ENCODE measurements around the gene VPS13D.

The VPS13D gene

GRCh38 chr1:12407050-12407961 is 177.5 kb downstream of the VPS13D start:
- DNase-seq: peak; percentile 42

- no peak for DNase-seq
These were observed 178.2 kb downstream of the VPS13D start for GRCh38 chr1:12407962-12408454.

DNA sequence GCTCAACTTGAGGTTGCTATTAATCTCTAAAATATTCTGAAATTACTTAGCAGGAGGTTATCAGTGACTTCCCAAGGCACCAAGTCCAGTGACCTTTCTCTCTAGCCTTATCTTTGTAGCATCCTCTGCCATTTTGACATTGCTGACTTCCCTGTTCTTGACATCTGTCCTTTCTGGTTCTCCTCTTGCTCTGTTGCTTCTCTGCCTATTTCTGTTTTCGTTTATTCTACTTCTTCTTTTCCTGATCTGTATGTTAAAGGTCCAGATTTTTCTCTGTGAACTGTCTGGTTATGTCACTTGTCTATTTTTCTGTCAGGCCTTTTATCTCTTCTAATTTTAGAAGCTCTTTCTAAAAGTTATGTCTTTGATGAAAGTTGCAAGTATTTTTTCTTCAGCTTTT is 178.8 kb downstream of the VPS13D start:
- DNase-seq: no peak

GRCh38 chr1:12409681-12410080 is 179.9 kb downstream of the VPS13D start:
- no peak for DNase-seq

DNA sequence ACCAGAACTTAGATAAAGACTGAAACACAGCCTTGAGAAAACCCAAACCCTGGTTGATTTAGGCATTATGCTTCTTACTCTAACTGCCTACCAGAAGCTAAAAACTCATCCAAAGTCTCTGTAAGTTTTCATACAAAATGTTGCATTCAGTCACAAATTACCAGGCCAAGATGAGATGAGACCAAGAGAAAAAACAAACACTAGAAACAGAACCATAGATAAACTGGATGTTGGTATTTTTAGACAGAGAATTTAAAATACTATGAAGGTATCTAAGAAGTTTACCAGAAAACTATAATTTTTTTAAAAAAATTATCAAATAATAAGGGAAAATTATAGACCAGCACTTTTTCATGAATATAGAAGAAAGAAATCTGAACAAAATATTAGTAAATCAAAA is 180.5 kb downstream of the VPS13D start:
- DNase-seq: no peak

- no peak for DNase-seq
These were observed 181.3 kb downstream of the VPS13D start for GRCh38 chr1:12411098-12411497.

DNA sequence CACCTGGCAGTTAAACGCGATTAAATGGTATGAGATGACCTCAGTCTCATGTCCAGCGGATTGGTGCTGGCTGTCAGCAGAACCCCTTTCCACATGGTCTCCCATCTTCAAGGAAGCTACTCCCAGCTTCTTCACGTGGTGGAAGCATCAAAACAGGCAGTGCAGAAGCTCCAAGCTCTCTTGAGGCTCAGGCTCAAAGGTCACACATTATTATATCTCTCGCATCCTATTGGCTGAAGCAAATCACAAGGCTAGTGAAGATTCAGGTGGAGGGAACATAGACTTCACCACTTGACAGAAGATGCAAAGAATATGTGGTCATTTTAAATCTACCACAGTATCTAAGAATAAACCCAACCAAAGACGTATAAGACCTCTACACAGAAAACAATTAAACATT is 181.9 kb downstream of the VPS13D start:
- DNase-seq: no peak

- no peak for DNase-seq
These were observed 182.6 kb downstream of the VPS13D start for GRCh38 chr1:12412439-12412838.

- DNase-seq: peak; percentile 18
These were observed 184.0 kb downstream of the VPS13D start for GRCh38 chr1:12413664-12414410.

- DNase-seq: no peak
These were observed 184.7 kb downstream of the VPS13D start for GRCh38 chr1:12414444-12415018.

GRCh38 chr1:12415038-12415466 is 185.2 kb downstream of the VPS13D start:
- no peak for DNase-seq

- no peak for DNase-seq
These were observed 186.3 kb downstream of the VPS13D start for GRCh38 chr1:12416101-12416500.

DNA sequence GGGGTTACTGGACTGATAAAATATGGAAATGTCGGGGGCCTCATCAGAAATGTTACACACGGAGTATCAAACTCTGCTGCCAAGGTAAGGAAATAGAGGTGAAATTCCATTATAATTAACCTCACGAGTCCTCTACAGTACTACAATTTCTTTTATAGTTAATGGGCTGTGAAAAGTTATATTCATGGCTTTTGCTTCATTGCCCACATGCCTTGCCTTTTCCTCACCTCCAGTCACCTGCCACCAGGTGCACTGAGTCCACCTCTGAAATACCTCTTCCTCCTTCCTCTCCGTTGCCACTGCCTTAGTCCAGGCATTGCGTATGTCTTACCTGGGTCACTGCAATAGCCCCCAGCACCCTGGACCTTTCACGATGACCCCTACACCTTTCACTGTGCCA is 186.9 kb downstream of the VPS13D start:
- DNase-seq: no peak

- peak; percentile 23 for DNase-seq
These were observed 187.6 kb downstream of the VPS13D start for GRCh38 chr1:12417389-12417788.

DNA sequence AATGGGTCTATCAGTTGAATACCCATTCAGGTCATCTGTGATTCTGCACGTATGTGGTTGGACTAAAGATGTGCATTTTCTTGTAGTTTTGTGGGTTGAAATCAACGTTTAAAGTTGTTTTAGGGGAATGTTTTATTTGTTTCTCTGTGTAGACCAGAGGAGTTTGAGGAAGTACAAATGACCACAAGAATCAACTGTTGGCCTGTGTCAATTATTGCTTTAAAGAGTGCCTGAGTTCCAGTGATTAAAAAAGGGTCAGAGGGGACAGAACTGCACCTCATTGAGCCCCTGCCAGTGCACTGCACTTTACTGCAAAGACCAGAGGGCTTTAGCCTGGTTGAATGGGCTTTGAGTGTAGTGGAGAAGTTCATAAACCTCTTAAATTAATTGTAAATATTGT is 190.3 kb downstream of the VPS13D start:
- no peak for DNase-seq

GRCh38 chr1:12422488-12422887 is 192.7 kb downstream of the VPS13D start:
- DNase-seq: peak; percentile 6

DNA sequence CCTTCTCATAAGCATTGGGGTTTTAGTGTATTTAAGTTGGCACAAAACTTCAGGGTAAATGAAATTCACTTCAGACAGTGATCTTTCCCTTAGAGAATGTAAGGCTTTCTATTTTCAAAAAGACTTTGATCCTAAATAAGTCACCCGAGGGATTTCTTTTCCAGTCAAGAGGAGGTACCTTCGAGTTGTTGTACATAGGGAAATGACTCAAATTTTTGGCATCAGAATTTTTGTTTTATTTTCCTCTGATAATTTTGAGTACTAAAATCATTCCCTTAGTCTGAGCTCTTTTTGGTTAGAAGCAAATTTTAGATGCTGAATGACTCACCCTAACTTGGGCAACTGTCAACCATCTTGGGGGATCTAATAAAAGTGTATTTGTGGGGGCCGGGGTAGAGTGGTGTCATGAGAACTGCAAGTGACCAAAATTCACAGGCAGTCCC is 194.3 kb downstream of the VPS13D start:
- no peak for DNase-seq

DNA sequence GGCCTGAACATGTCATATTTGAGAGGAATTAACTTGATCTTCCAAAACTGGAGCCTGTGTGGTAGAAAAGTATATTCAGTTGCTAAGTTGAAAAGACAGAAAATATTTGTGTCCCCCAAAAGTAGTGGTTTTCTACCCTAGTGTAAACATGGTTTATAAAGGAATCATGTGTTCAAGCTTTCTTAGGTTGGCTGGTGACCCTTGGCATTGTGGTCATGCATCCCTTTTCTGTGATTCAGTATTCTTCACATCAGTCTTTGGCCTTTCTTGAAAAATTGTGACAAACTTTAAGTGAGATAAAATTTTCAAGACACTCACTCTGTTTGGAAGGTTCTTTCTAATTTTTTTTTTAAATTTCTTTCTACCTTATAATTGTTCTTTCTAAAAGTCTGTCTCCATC is 195.0 kb downstream of the VPS13D start:
- DNase-seq: no peak

- no peak for DNase-seq
These were observed 196.2 kb downstream of the VPS13D start for GRCh38 chr1:12426030-12426429.

GRCh38 chr1:12428334-12428733 is 198.5 kb downstream of the VPS13D start:
- DNase-seq: no peak

GRCh38 chr1:12430525-12430924 is 200.7 kb downstream of the VPS13D start:
- DNase-seq: no peak

DNA sequence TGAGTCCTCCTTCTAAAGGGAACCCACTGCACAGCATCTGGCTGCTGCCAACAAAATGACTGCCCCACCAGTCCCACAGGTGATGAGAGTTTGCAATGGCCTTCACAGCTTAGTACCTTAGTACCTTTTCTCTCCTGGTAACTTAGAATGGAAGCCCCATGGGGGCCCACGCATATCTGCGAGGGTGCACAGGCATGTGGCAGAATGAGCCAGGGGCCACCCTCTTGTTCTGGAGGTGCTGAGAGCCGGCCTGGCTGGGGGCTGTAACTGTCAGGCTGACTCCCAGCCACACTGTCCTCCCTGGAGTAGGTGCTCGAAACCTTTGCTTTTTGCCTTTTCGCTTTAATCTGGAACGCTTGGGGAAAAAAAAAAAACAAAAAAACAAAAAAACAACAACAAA is 203.1 kb downstream of the VPS13D start:
- no peak for DNase-seq

DNA sequence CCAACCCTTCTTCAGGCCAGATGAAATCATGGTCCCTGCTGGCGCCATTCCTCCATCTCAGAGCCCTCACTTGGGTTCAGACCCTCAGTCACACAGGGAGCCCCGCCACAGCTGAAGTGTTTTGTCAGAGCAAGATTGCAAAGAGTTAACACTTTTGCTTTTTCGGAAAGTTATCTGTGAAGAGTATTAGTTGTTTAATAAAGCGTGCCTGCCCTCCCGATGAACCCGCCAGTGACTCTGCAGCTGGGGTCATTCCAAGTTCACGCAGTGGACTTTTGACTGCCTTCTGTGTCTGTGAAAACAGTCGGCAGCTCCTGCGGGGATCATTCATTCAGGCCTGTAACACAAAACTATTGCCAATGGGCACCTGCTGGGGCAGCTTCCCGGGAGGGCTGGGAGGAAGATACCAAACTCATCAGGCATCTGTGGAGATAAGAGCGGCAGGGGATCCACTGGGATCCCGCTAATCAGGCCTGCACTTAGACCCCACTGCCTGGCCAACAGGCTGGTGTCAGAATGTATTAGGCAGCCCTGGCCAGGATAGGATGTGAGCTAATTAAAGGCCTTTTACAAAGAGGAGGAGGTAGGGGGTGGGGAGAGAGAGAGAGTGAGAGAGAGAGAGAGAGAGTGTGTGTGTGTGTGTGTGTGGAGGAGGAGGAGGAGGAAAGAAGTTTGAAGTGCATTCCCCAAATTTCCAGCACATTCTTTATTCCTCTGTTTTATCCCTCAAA is 203.7 kb downstream of the VPS13D start:
- DNase-seq: no peak
